Lower lobe of right lung (tissue), 2 donors: ENCODE results near the gene PLLP. TPM values are rescaled to one million over a fixed set of nuclear protein-coding genes. Genes with fewer than 3 reads are reported as not detected.

ENCODE experiments used
- ATAC-seq, 2 donors: fragments of 200-7000 bp; cut with Tn5 transposase; one replicate each; pipeline ENCODE4 v1.9.1; 2020 to 2022; ENCODE audit warnings: mild to moderate bottlenecking in 2 of 2, moderate library complexity in 2 of 2
- DNase-seq: peaks from one replicate; pipeline ENCODE4 v3.0.0-alpha.2; 2020
- H3K27ac ChIP-seq: fragments of 200-600 bp; one replicate; pipeline ENCODE4 v1.8.0; 2022
- H3K27me3 ChIP-seq: fragments of 200-600 bp; one replicate; pipeline ENCODE4 v1.8.0; 2022; ENCODE audit warnings: low read depth
- H3K36me3 ChIP-seq: fragments of 200-600 bp; one replicate; pipeline ENCODE4 v1.8.0; 2022; ENCODE audit warnings: mild to moderate bottlenecking
- H3K4me1 ChIP-seq: fragments of 200-600 bp; one replicate; pipeline ENCODE4 v1.8.0; 2022
- H3K4me3 ChIP-seq: fragments of 200-600 bp; one replicate; pipeline ENCODE4 v1.8.0; 2022; ENCODE audit warnings: mild to moderate bottlenecking
- H3K9me3 ChIP-seq: fragments of 200-600 bp; one replicate; pipeline ENCODE4 v1.8.0; 2022
- CTCF ChIP-seq: fragments of 200-600 bp; IDR thresholded peaks from one replicate; pipeline ENCODE4 v1.8.0; 2022; ENCODE audit warnings: antibody characterized with exemption, mild to moderate bottlenecking
- intact Hi-C: fragments of 100-400 bp; cut with DNase I; formaldehyde crosslinking; loops from one replicate; pipeline ENCODE4 v1.11.0; 2022
- total RNA-seq: library from RNA; stranded (reverse); fragmentation: NEBNext Ultra II Directional; extraction: Animal tissue kit (Norgen Biotek cat#: 25700); gene quantifications from one replicate; pipeline ENCODE4 v1.2.1, GENCODE V29; 2021
- donor health status: DM: no; HTN: yes; CAD: no; lungs with severe emphysema.

Gene PLLP
- total RNA-seq, 1 donor from 2014 or later = 77.5 TPM

GRCh38 chr16:57231821-57232350 lies 52.6 kb downstream of the PLLP start:
- no peak for TF ChIP-seq CTCF

GRCh38 chr16:57229079-57229478 lies 55.4 kb downstream of the PLLP start:
- no peak for ATAC-seq
- Histone ChIP-seq H3K27ac (no peak overlapping the region), H3K4me3 (no peak overlapping the region), H3K4me1 (no peaks in the 10 kb centered on the region), H3K9me3 (no peaks in the 10 kb centered on the region), H3K36me3 (peaks cover 100% of the 10 kb centered on the region), H3K27me3 (no peaks in the 10 kb centered on the region)
- intact Hi-C loops = no loop called here
- no peak for DNase-seq
- no peak for TF ChIP-seq CTCF

More at GRCh38 chr16:57231821-57232350, 52.6 kb downstream of the PLLP start:
- H3K4me3 ChIP-seq = no peak overlapping the region
- no peaks in the 10 kb centered on the region for H3K27me3 ChIP-seq
- ATAC-seq (no peak), DNase-seq (no peak)
- no peak overlapping the region for H3K27ac ChIP-seq
- peaks cover 11% of the 10 kb centered on the region for H3K4me1 ChIP-seq
- intact Hi-C loops = no loop called here
- no peaks in the 10 kb centered on the region for H3K9me3 ChIP-seq
- H3K36me3 ChIP-seq = peaks cover 98% of the 10 kb centered on the region

GRCh38 chr16:57226701-57227621 lies 57.5 kb downstream of the PLLP start:
- Histone ChIP-seq H3K4me3 (no peak overlapping the region), H3K27ac (no peak overlapping the region), H3K9me3 (no peaks in the 10 kb centered on the region), H3K27me3 (no peaks in the 10 kb centered on the region), H3K36me3 (peaks cover 100% of the 10 kb centered on the region), H3K4me1 (no peaks in the 10 kb centered on the region)
- no peak for TF ChIP-seq CTCF
- intact Hi-C loops = no loop called here
- no peak for ATAC-seq
- no peak for DNase-seq

- no peak for TF ChIP-seq CTCF
- peaks cover 100% of the 10 kb centered on the region for H3K36me3 ChIP-seq
- DNase-seq = no peak
- H3K27me3 ChIP-seq = no peaks in the 10 kb centered on the region
- no peak overlapping the region for H3K4me3 ChIP-seq
- no peak overlapping the region for H3K27ac ChIP-seq
- no peaks in the 10 kb centered on the region for H3K9me3 ChIP-seq
- intact Hi-C loops = no loop called here
- no peak for ATAC-seq
- H3K4me1 ChIP-seq = no peaks in the 10 kb centered on the region
Observed at GRCh38 chr16:57225978-57226377, 58.5 kb downstream of the PLLP start.

- TF ChIP-seq CTCF = no peak
- peaks cover 100% of the 10 kb centered on the region for H3K36me3 ChIP-seq
- no peak for DNase-seq
Observed at GRCh38 chr16:57224651-57225335, 59.7 kb downstream of the PLLP start.

More at GRCh38 chr16:57224651-57225335, 59.7 kb downstream of the PLLP start:
- intact Hi-C loops = no loop called here
- ATAC-seq = no peak
- Histone ChIP-seq H3K4me3 (no peak overlapping the region), H3K4me1 (no peaks in the 10 kb centered on the region), H3K9me3 (no peaks in the 10 kb centered on the region), H3K27me3 (no peaks in the 10 kb centered on the region), H3K27ac (no peak overlapping the region)
